ENCODE data around the gene KCND2.
"Not testable (repeated sequence)": the region's sequence is repeated elsewhere in the genome, so short reads cannot be mapped to it uniquely, and the experiment has no call there.

KCND2 gene

GRCh38 chr7:120272701-120273475 lies at the start of gene KCND2:
Gene KCND2 (plus strand): TSS chr7:120273175.
- DNase-seq, result no peak

GRCh38 chr7:120226188-120226587 lies 46.8 kb upstream of the KCND2 start:
- DNase-seq, result no peak

GRCh38 chr7:120227255-120227654 lies 45.7 kb upstream of the KCND2 start:
- no peak for DNase-seq

- no peak for DNase-seq
Measured at GRCh38 chr7:120229084-120229483, 43.9 kb upstream of the KCND2 start.

- no peak for DNase-seq
Measured at GRCh38 chr7:120233338-120233737, 39.6 kb upstream of the KCND2 start.

- DNase-seq, result not testable (repeated sequence)
Measured at GRCh38 chr7:120240350-120240749, 32.6 kb upstream of the KCND2 start.

- no peak for DNase-seq
Measured at GRCh38 chr7:120241973-120242372, 31.0 kb upstream of the KCND2 start.

GRCh38 chr7:120254845-120255244 lies 18.1 kb upstream of the KCND2 start:
- DNase-seq, result no peak

- DNase-seq, result no peak
Measured at GRCh38 chr7:120256344-120257070, 16.5 kb upstream of the KCND2 start.

GRCh38 chr7:120259386-120259785 lies 13.6 kb upstream of the KCND2 start:
- DNase-seq, result no peak

GRCh38 chr7:120260111-120260510 lies 12.9 kb upstream of the KCND2 start:
- no peak for DNase-seq

GRCh38 chr7:120272261-120272660 lies 714 bp upstream of the KCND2 start:
- peak; percentile 13 for DNase-seq

GRCh38 chr7:120273476-120273975 lies 551 bp downstream of the KCND2 start:
- DNase-seq, result peak; percentile 15

- no peak for DNase-seq
Measured at GRCh38 chr7:120274482-120274881, 1.5 kb downstream of the KCND2 start.

GRCh38 chr7:120274899-120275298 lies 1.9 kb downstream of the KCND2 start:
- no peak for DNase-seq

GRCh38 chr7:120276720-120277119 lies 3.7 kb downstream of the KCND2 start:
- DNase-seq, result no peak

GRCh38 chr7:120278773-120279172 lies 5.8 kb downstream of the KCND2 start:
- DNase-seq, result no peak

- no peak for DNase-seq
Measured at GRCh38 chr7:120280743-120281142, 7.8 kb downstream of the KCND2 start.

GRCh38 chr7:120293027-120293426 lies 20.1 kb downstream of the KCND2 start:
- DNase-seq, result no peak

- no peak for DNase-seq
Measured at GRCh38 chr7:120302190-120302589, 29.2 kb downstream of the KCND2 start.

GRCh38 chr7:120303105-120303504 lies 30.1 kb downstream of the KCND2 start:
- no peak for DNase-seq

- no peak for DNase-seq
Measured at GRCh38 chr7:120304674-120305073, 31.7 kb downstream of the KCND2 start.

- DNase-seq, result no peak
Measured at GRCh38 chr7:120307991-120308545, 35.1 kb downstream of the KCND2 start.
